GM12875 (cell line): Measurements from ENCODE around the gene POU6F2.

ENCODE experiments used
- H3K4me3 ChIP-seq: one replicate; pipeline ENCODE4 v1.5.1; 2011; ENCODE audit warnings: low read depth, low read length, control low read depth
- CTCF ChIP-seq: IDR thresholded peaks from 2 replicates; pipeline ENCODE4 v1.5.1; 2011; ENCODE audit warnings: low read depth, mild to moderate bottlenecking, control low read depth, inconsistent platforms, low read length, moderate library complexity, borderline replicate concordance; ENCODE audit not compliant: insufficient read depth

The POU6F2 gene

GRCh38 chr7:39285256-39285655 is 307.5 kb downstream of the POU6F2 start:
- no peak for TF ChIP-seq CTCF
- H3K4me3 ChIP-seq, result no peak overlapping the region

- H3K4me3 ChIP-seq, result no peak overlapping the region
- TF ChIP-seq CTCF, result no peak
These were observed 310.6 kb downstream of the POU6F2 start for GRCh38 chr7:39288303-39288702.

GRCh38 chr7:39291628-39292410 is 314.1 kb downstream of the POU6F2 start:
- TF ChIP-seq CTCF, result no peak
- H3K4me3 ChIP-seq, result no peak overlapping the region

GRCh38 chr7:39293056-39293823 is 315.5 kb downstream of the POU6F2 start:
- TF ChIP-seq CTCF, result no peak
- H3K4me3 ChIP-seq, result no peak overlapping the region

- H3K4me3 ChIP-seq, result no peak overlapping the region
- TF ChIP-seq CTCF, result no peak
These were observed 316.3 kb downstream of the POU6F2 start for GRCh38 chr7:39294022-39294421.

- H3K4me3 ChIP-seq, result no peak overlapping the region
These were observed 318.1 kb downstream of the POU6F2 start for GRCh38 chr7:39295796-39296195.

More at GRCh38 chr7:39295796-39296195, 318.1 kb downstream of the POU6F2 start:
- TF ChIP-seq CTCF, result no peak
